ENCODE data around the gene GEMIN2.
A peak's percentile ranks its signal among the peaks of the same experiment; 100 is the strongest.
"Not testable (repeated sequence)": the region's sequence is repeated elsewhere in the genome, so short reads cannot be mapped to it uniquely, and the experiment has no call there.

Gene GEMIN2

GRCh38 chr14:39175445-39176262, 61.5 kb downstream of the GEMIN2 start:
- H3K27ac ChIP-seq, result peak overlapping the region; percentile 99
- peaks cover 55% of the 10 kb centered on the region for H4K20me1 ChIP-seq
- peaks cover 44% of the 10 kb centered on the region for H3K36me3 ChIP-seq
- no peak for TF ChIP-seq Cebpa-rat (IDR thresholded peaks at IDR 0.05)
- H3K9ac ChIP-seq, result peak overlapping the region; percentile 99
- peaks cover 39% of the 10 kb centered on the region for H3K4me1 ChIP-seq
- H3K9me3 ChIP-seq, result no peaks in the 10 kb centered on the region
- H3K27me3 ChIP-seq, result no peaks in the 10 kb centered on the region
- H3K4me3 ChIP-seq, result peak overlapping the region; percentile 97
- H3K4me2 ChIP-seq, result peak overlapping the region; percentile 87

- peak overlapping the region; percentile 97 for H3K4me3 ChIP-seq
- H3K27ac ChIP-seq, result peak overlapping the region; percentile 99
Measured at GRCh38 chr14:39176263-39177167, 62.4 kb downstream of the GEMIN2 start.

GRCh38 chr14:39177168-39177545, 63.0 kb downstream of the GEMIN2 start:
- Histone ChIP-seq H4K20me1 (peaks cover 70% of the 10 kb centered on the region), H3K36me3 (peaks cover 58% of the 10 kb centered on the region), H3K9me3 (no peaks in the 10 kb centered on the region), H3K27ac (no peak overlapping the region), H3K4me3 (no peak overlapping the region), H3K9ac (no peak overlapping the region; the same call in 1 of the 2 replicates), H3K4me1 (peaks cover 31% of the 10 kb centered on the region), H3K27me3 (no peaks in the 10 kb centered on the region), H3K4me2 (peak overlapping the region; percentile 87)
- no peak for TF ChIP-seq Cebpa-rat (IDR thresholded peaks at IDR 0.05)

More at GRCh38 chr14:39176263-39177167, 62.4 kb downstream of the GEMIN2 start:
- Histone ChIP-seq H3K9me3 (no peaks in the 10 kb centered on the region), H3K36me3 (peaks cover 53% of the 10 kb centered on the region), H3K27me3 (no peaks in the 10 kb centered on the region), H3K4me1 (peaks cover 32% of the 10 kb centered on the region), H3K4me2 (peak overlapping the region; percentile 87), H4K20me1 (peaks cover 64% of the 10 kb centered on the region), H3K9ac (peak overlapping the region; percentile 99)
- no peak for TF ChIP-seq Cebpa-rat (IDR thresholded peaks at IDR 0.05)

- H3K27ac ChIP-seq, result no peak overlapping the region
- H3K4me3 ChIP-seq, result no peak overlapping the region
- H3K36me3 ChIP-seq, result peaks cover 76% of the 10 kb centered on the region
- no peak overlapping the region for H3K4me2 ChIP-seq
- peaks cover 88% of the 10 kb centered on the region for H4K20me1 ChIP-seq
- H3K9ac ChIP-seq, result no peak overlapping the region
- no peaks in the 10 kb centered on the region for H3K27me3 ChIP-seq
- no peaks in the 10 kb centered on the region for H3K9me3 ChIP-seq
- H3K4me1 ChIP-seq, result peaks cover 26% of the 10 kb centered on the region
- no peak for TF ChIP-seq Cebpa-rat (IDR thresholded peaks at IDR 0.05)
Measured at GRCh38 chr14:39179042-39179441, 64.9 kb downstream of the GEMIN2 start.

- H3K9ac ChIP-seq, result no peak overlapping the region
- H3K27me3 ChIP-seq, result no peaks in the 10 kb centered on the region
- peaks cover 90% of the 10 kb centered on the region for H3K36me3 ChIP-seq
- H3K4me3 ChIP-seq, result no peak overlapping the region
- no peak overlapping the region for H3K27ac ChIP-seq
- no peak for TF ChIP-seq Cebpa-rat (IDR thresholded peaks at IDR 0.05)
- peaks cover 21% of the 10 kb centered on the region for H3K4me1 ChIP-seq
- peaks cover 89% of the 10 kb centered on the region for H4K20me1 ChIP-seq
- no peak overlapping the region for H3K4me2 ChIP-seq
- H3K9me3 ChIP-seq, result no peaks in the 10 kb centered on the region
Measured at GRCh38 chr14:39180553-39180952, 66.4 kb downstream of the GEMIN2 start.

- no peak overlapping the region for H3K27ac ChIP-seq
- H3K36me3 ChIP-seq, result peaks cover 95% of the 10 kb centered on the region
Measured at GRCh38 chr14:39181026-39181692, 67.0 kb downstream of the GEMIN2 start.

GRCh38 chr14:39181693-39182047, 67.5 kb downstream of the GEMIN2 start:
- Histone ChIP-seq H4K20me1 (peaks cover 78% of the 10 kb centered on the region), H3K27me3 (no peaks in the 10 kb centered on the region), H3K4me1 (peaks cover 15% of the 10 kb centered on the region), H3K4me3 (no peak overlapping the region), H3K4me2 (no peak overlapping the region), H3K9ac (no peak overlapping the region), H3K36me3 (peaks cover 91% of the 10 kb centered on the region), H3K9me3 (no peaks in the 10 kb centered on the region), H3K27ac (no peak overlapping the region)
- no peak for TF ChIP-seq Cebpa-rat (IDR thresholded peaks at IDR 0.05)

More at GRCh38 chr14:39181026-39181692, 67.0 kb downstream of the GEMIN2 start:
- Histone ChIP-seq H3K4me3 (no peak overlapping the region), H3K9ac (no peak overlapping the region), H3K4me2 (no peak overlapping the region), H3K27me3 (no peaks in the 10 kb centered on the region), H4K20me1 (peaks cover 83% of the 10 kb centered on the region), H3K4me1 (peaks cover 20% of the 10 kb centered on the region), H3K9me3 (no peaks in the 10 kb centered on the region)
- no peak for TF ChIP-seq Cebpa-rat (IDR thresholded peaks at IDR 0.05)

- Histone ChIP-seq H3K9me3 (no peaks in the 10 kb centered on the region), H4K20me1 (peaks cover 65% of the 10 kb centered on the region), H3K27me3 (no peaks in the 10 kb centered on the region), H3K9ac (no peak overlapping the region), H3K36me3 (peaks cover 80% of the 10 kb centered on the region), H3K4me1 (peaks cover 5% of the 10 kb centered on the region), H3K4me2 (no peak overlapping the region), H3K27ac (no peak overlapping the region), H3K4me3 (no peak overlapping the region)
- no peak for TF ChIP-seq Cebpa-rat (IDR thresholded peaks at IDR 0.05)
Measured at GRCh38 chr14:39182770-39183684, 68.9 kb downstream of the GEMIN2 start.

- H3K4me1 ChIP-seq, H3K4me2 ChIP-seq, H3K9ac ChIP-seq, H3K27ac ChIP-seq, H3K9me3 ChIP-seq, H3K4me3 ChIP-seq, H3K27me3 ChIP-seq: not testable (repeated sequence)
- Histone ChIP-seq H4K20me1 (peaks cover 58% of the 10 kb centered on the region), H3K36me3 (peaks cover 76% of the 10 kb centered on the region)
Measured at GRCh38 chr14:39183685-39184003, 69.5 kb downstream of the GEMIN2 start.
